Transverse colon (tissue), 4 donors: ENCODE results near the gene RIOK2. TPM values are rescaled to one million over a fixed set of nuclear protein-coding genes. Genes with fewer than 3 reads are reported as not detected.

Source experiments
- DNase-seq: peaks from one replicate; pipeline ENCODE4 v3.0.0-alpha.2; 2019
- H3K27ac ChIP-seq, 4 donors: fragments of 200-600 bp; sonication (generic); 2 replicates each; pipeline ENCODE4 v1.5.1; 2016 to 2018; ENCODE audit warnings: inconsistent platforms in 4 of 4
- H3K27me3 ChIP-seq: fragments of 200-600 bp; sonication (generic); 2 replicates; pipeline ENCODE4 v1.5.1; 2017; ENCODE audit warnings: inconsistent platforms
- H3K36me3 ChIP-seq, 4 donors: fragments of 200-600 bp; sonication (generic); 2 replicates each; pipeline ENCODE4 v1.5.1; 2017 to 2019; ENCODE audit warnings: inconsistent platforms in 4 of 4
- H3K4me1 ChIP-seq, 4 donors: fragments of 200-600 bp; sonication (generic); 2 replicates each; pipeline ENCODE4 v1.5.1; 2017 to 2020; ENCODE audit warnings: inconsistent platforms in 4 of 4
- H3K4me3 ChIP-seq, 4 donors: fragments of 200-600 bp; sonication (generic); 1 replicate in 1 of 4; 2 replicates in 3 of 4; pipeline versions ENCODE4 v1.5.1 to v1.6.1; 2017 to 2019; ENCODE audit warnings: inconsistent platforms in 4 of 4
- H3K9me3 ChIP-seq, 2 donors: fragments of 200-600 bp; sonication (generic); 2 replicates each; pipeline ENCODE4 v1.5.1; 2017 to 2019; ENCODE audit warnings: inconsistent platforms in 2 of 2
- CTCF ChIP-seq, 5 experiments: fragments of 200-600 bp in 3 of 5; fragments of 450-650 bp in 2 of 5; sonication (generic) in 3 of 5; IDR thresholded peaks; 1 replicate in 2 of 5; 2 replicates in 3 of 5; pipeline ENCODE4 v1.5.1; 2016 to 2017; ENCODE audit warnings: antibody characterized with exemption in 5 of 5, inconsistent platforms in 3 of 5, mild to moderate bottlenecking in 2 of 5, moderate library complexity in 1 of 5
- EP300 ChIP-seq: sonication (generic); formaldehyde crosslinking; IDR thresholded peaks from one replicate; pipeline ENCODE4 v1.6.1; 2017; ENCODE audit warnings: antibody characterized with exemption, low read depth
- POLR2A ChIP-seq: fragments of 450-650 bp; IDR thresholded peaks from one replicate; pipeline ENCODE4 v1.6.1; 2016; ENCODE audit warnings: antibody characterized with exemption, mild to moderate bottlenecking, moderate library complexity
- POLR2AphosphoS5 ChIP-seq, 3 donors: sonication (generic); formaldehyde crosslinking; IDR thresholded peaks; one replicate each; pipeline ENCODE4 v1.6.1; 2016; ENCODE audit warnings: antibody characterized with exemption in 3 of 3
- WGBS, 2 donors: methylation state at CpG; one replicate each; pipeline ENCODE4 v1.1.5; 2018; ENCODE audit warnings: low coverage in 1 of 2; 5-methylcytosine and 5-hydroxymethylcytosine counted together
- in situ Hi-C, 4 donors: fragments of 200-750 bp; cut with MboI; loops; one replicate each; pipeline versions ENCODE4 v1.15.0 to v1.15.1; 2017; ENCODE audit warnings: low sequenced_read_pairs in 3 of 4, low pct_ligation_motif_present in 1 of 4, low pct_unique_long_range_greater_than_20kb in 1 of 4
- intact Hi-C: fragments of 100-400 bp; cut with DNase I; formaldehyde crosslinking; loops from one replicate; pipeline ENCODE4 v1.15.1; 2023; ENCODE audit warnings: low total_unique reads
- total RNA-seq, 4 donors: library from RNA; depleted of rRNA; stranded (reverse); fragments of >200 nt; gene quantifications; one replicate each; pipeline ENCODE4 v1.1.0, GENCODE V29; 2016

The RIOK2 gene
- total RNA-seq, 4 donors from 2014 or later = 19.3 to 119 (median 23.4) TPM

GRCh38 chr5:97150401-97150800 is 32.6 kb downstream of the RIOK2 start:
- DNase-seq = no peak
- in situ Hi-C loops = loop anchor here in 3 of 4 donors (25.0 kb wide), 3 partner anchors 288 to 538 kb away; no protein-coding TSS in a partner anchor
- no peak overlapping the region for H3K4me3 ChIP-seq
- H3K9me3 ChIP-seq = no peaks in the 10 kb centered on the region
- no peaks in the 10 kb centered on the region for H3K36me3 ChIP-seq
- H3K27me3 ChIP-seq = no peaks in the 10 kb centered on the region
- WGBS, 2 donors = 60 to 73% methylated on average over 1 of the region's 1 CpG
- no peaks in the 10 kb centered on the region for H3K4me1 ChIP-seq
- TF ChIP-seq POLR2A (no peak), EP300 (no peak), POLR2AphosphoS5 (IDR thresholded peaks at IDR 0.05) (no peak), CTCF (IDR thresholded peaks at IDR 0.05) (no peak)
- intact Hi-C loops = loop anchor here (10.0 kb wide), 1 partner anchor 146 kb away; no protein-coding TSS in a partner anchor
- H3K27ac ChIP-seq = no peak overlapping the region

- in situ Hi-C loops = loop anchor here in 3 of 4 donors (25.0 kb wide), 3 partner anchors 287 to 537 kb away; no protein-coding TSS in a partner anchor
- Histone ChIP-seq H3K27me3 (no peaks in the 10 kb centered on the region), H3K27ac (no peak overlapping the region), H3K36me3 (no peaks in the 10 kb centered on the region), H3K4me1 (no peaks in the 10 kb centered on the region), H3K4me3 (no peak overlapping the region), H3K9me3 (no peaks in the 10 kb centered on the region)
- intact Hi-C loops = loop anchor here (10.0 kb wide), 1 partner anchor 145 kb away; no protein-coding TSS in a partner anchor
- DNase-seq = no peak
- WGBS, 2 donors = 55 to 85% methylated on average over 2 of the region's 2 CpGs
- TF ChIP-seq EP300 = no peak
- TF ChIP-seq CTCF (IDR thresholded peaks at IDR 0.05) = no peak
- TF ChIP-seq POLR2AphosphoS5 (IDR thresholded peaks at IDR 0.05) = no peak
- no peak for TF ChIP-seq POLR2A
These were observed 33.3 kb downstream of the RIOK2 start for GRCh38 chr5:97149709-97150108.

GRCh38 chr5:97148288-97148687 is 34.8 kb downstream of the RIOK2 start:
- no peaks in the 10 kb centered on the region for H3K4me1 ChIP-seq
- H3K36me3 ChIP-seq = no peaks in the 10 kb centered on the region
- intact Hi-C loops (no loop called here), in situ Hi-C loops (no loop called here)
- H3K9me3 ChIP-seq = no peaks in the 10 kb centered on the region
- no peaks in the 10 kb centered on the region for H3K27me3 ChIP-seq
- no peak overlapping the region for H3K4me3 ChIP-seq
- WGBS, 2 donors = 48% methylated on average over 3 of the region's 3 CpGs
- H3K27ac ChIP-seq = no peak overlapping the region
- no peak for TF ChIP-seq POLR2AphosphoS5 (IDR thresholded peaks at IDR 0.05)
- DNase-seq = no peak

GRCh38 chr5:97143704-97144103 is 39.3 kb downstream of the RIOK2 start:
- TF ChIP-seq POLR2AphosphoS5 (IDR thresholded peaks at IDR 0.05) = no peak
- TF ChIP-seq CTCF (IDR thresholded peaks at IDR 0.05) = no peak
- no peak for TF ChIP-seq EP300
- TF ChIP-seq POLR2A = no peak
- Histone ChIP-seq H3K36me3 (no peaks in the 10 kb centered on the region), H3K9me3 (no peaks in the 10 kb centered on the region), H3K4me3 (no peak overlapping the region), H3K27me3 (no peaks in the 10 kb centered on the region), H3K27ac (no peak overlapping the region), H3K4me1 (peaks cover 0 to 4% (median 0%) of the 10 kb centered on the region in 4 donors)
- 88 to 96% methylated on average over 2 of the region's 2 CpGs for WGBS, 2 donors
- in situ Hi-C loops = no loop called here
- no peak for DNase-seq
- intact Hi-C loops = no loop called here
